HepG2 (cell line): ENCODE results near the gene GADD45A. TPM values are rescaled to one million over a fixed set of nuclear protein-coding genes. Genes with fewer than 3 reads are reported as not detected.

Experiments
- BCL6 ChIP-seq: IDR thresholded peaks from 2 replicates; pipeline ENCODE4 v1.6.1; 2016; ENCODE audit warnings: missing genetic modification reagents, missing compliant biosample characterization
- ELF1 ChIP-seq: sonication (generic); formaldehyde crosslinking; IDR thresholded peaks from 2 replicates; pipeline ENCODE4 v1.4.0; 2020; ENCODE audit warnings: missing genetic modification reagents
- FOXK2 ChIP-seq: fragments of 450-650 bp; IDR thresholded peaks from 2 replicates; pipeline ENCODE4 v1.6.1; 2016
- GATAD1 ChIP-seq: IDR thresholded peaks from 2 replicates; pipeline ENCODE4 v1.6.1; 2016; ENCODE audit warnings: missing genetic modification reagents, missing compliant biosample characterization
- GPN1 ChIP-seq: sonication (generic); formaldehyde crosslinking; IDR thresholded peaks from 2 replicates; pipeline ENCODE4 v1.5.1; 2020; ENCODE audit warnings: missing genetic modification reagents, borderline replicate concordance
- IKZF4 ChIP-seq: sonication (generic); formaldehyde crosslinking; IDR thresholded peaks from 2 replicates; pipeline ENCODE4 v1.5.1; 2020; ENCODE audit warnings: borderline replicate concordance, mild to moderate bottlenecking, low read depth, missing genetic modification reagents; ENCODE audit errors: not compliant biosample characterization
- IKZF5 ChIP-seq: IDR thresholded peaks from 2 replicates; pipeline ENCODE4 v1.6.1; 2018; ENCODE audit warnings: missing genetic modification reagents, mild to moderate bottlenecking, missing compliant biosample characterization
- KAT8 ChIP-seq: IDR thresholded peaks from 2 replicates; pipeline ENCODE4 v1.6.1; 2016; ENCODE audit warnings: missing genetic modification reagents, missing compliant biosample characterization
- KLF11 ChIP-seq: IDR thresholded peaks from 2 replicates; pipeline ENCODE4 v1.6.1; 2016; ENCODE audit warnings: missing compliant biosample characterization
- MED13 ChIP-seq: sonication (generic); formaldehyde crosslinking; IDR thresholded peaks from 2 replicates; pipeline ENCODE4 v1.5.0; 2020; ENCODE audit warnings: missing genetic modification reagents
- MEIS2 ChIP-seq: sonication (generic); formaldehyde crosslinking; IDR thresholded peaks from 2 replicates; pipeline ENCODE4 v1.9.0; 2021; ENCODE audit warnings: mild to moderate bottlenecking, missing genetic modification reagents
- MIXL1 ChIP-seq: IDR thresholded peaks from 2 replicates; pipeline ENCODE4 v1.6.1; 2016
- PREB ChIP-seq: sonication (generic); formaldehyde crosslinking; IDR thresholded peaks from 2 replicates; pipeline ENCODE4 v1.4.0; 2020; ENCODE audit warnings: missing genetic modification reagents
- THAP8 ChIP-seq: sonication (generic); formaldehyde crosslinking; IDR thresholded peaks from 2 replicates; pipeline ENCODE4 v1.5.1; 2020; ENCODE audit warnings: missing genetic modification reagents, mild to moderate bottlenecking, borderline replicate concordance
- USF2 ChIP-seq, 2 experiments: sonication (generic) in 1 of 2; formaldehyde crosslinking in 1 of 2; IDR thresholded peaks; 2 replicates each; pipeline versions ENCODE4 v1.5.1 to v1.6.1; 2011 to 2020; ENCODE audit warnings: borderline replicate concordance in 1 of 2, low read depth in 1 of 2, low read length in 1 of 2, mild to moderate bottlenecking in 1 of 2, missing genetic modification reagents in 1 of 2, moderate library complexity in 1 of 2
- ZBTB38 ChIP-seq: sonication (generic); formaldehyde crosslinking; IDR thresholded peaks from 2 replicates; pipeline ENCODE4 v1.5.1; 2020; ENCODE audit warnings: mild to moderate bottlenecking, missing genetic modification reagents
- ZNF460 ChIP-seq: sonication (generic); formaldehyde crosslinking; IDR thresholded peaks from 2 replicates; pipeline ENCODE4 v1.5.1; 2020; ENCODE audit warnings: missing genetic modification reagents, mild to moderate bottlenecking, borderline replicate concordance
- ZNF660 ChIP-seq: sonication (generic); formaldehyde crosslinking; IDR thresholded peaks from 2 replicates; pipeline ENCODE4 v1.5.1; 2020; ENCODE audit warnings: mild to moderate bottlenecking, low read depth, missing genetic modification reagents, borderline replicate concordance
- ZNF788 ChIP-seq: sonication (generic); formaldehyde crosslinking; IDR thresholded peaks from 2 replicates; pipeline ENCODE4 v1.5.0; 2020; ENCODE audit warnings: mild to moderate bottlenecking, missing genetic modification reagents, borderline replicate concordance
- polyA plus RNA-seq, 8 experiments: library from polyadenylated mRNA; depleted of rRNA in 3 of 8; stranded (reverse) in 7 of 8; unstranded in 1 of 8; fragments of >200 nt; fragmentation: Illumina TruSeq in 4 of 8; extraction: Trizol in 4 of 8; gene quantifications; 2 replicates each; pipeline versions ENCODE4 v1.2.1 to v1.2.3, GENCODE V29; 2011 to 2016; ENCODE audit warnings: low read depth in 4 of 8, missing spikeins in 1 of 8, mixed read lengths in 1 of 8; ENCODE audit not compliant: insufficient read depth in 1 of 8
- total RNA-seq, 5 experiments: library from RNA; depleted of rRNA; stranded (reverse); fragments of >200 nt; fragmentation: Illumina TruSeq; extraction: Trizol; gene quantifications; 2 replicates each; pipeline ENCODE4 v1.2.3, GENCODE V29; 2016; ENCODE audit warnings: low read depth in 1 of 5
- TF ChIP-seq, protein P1 (sequence below): sonication (generic); formaldehyde crosslinking; IDR thresholded peaks from 2 replicates; pipeline ENCODE4 v1.5.0; 2020; ENCODE audit warnings: mild to moderate bottlenecking, missing genetic modification reagents, borderline replicate concordance
- TF ChIP-seq, protein P2 (sequence below): sonication (generic); formaldehyde crosslinking; IDR thresholded peaks from 2 replicates; pipeline ENCODE4 v1.4.0; 2020; ENCODE audit warnings: missing genetic modification reagents, borderline replicate concordance

Gene GADD45A
- total and polyA plus RNA-seq, 2 of the 13 experiments (the other 11 are each of a cell fraction or from before 2014, with no cell fraction given), result 33.2 to 46.2 TPM

- TF ChIP-seq, protein P1, sequence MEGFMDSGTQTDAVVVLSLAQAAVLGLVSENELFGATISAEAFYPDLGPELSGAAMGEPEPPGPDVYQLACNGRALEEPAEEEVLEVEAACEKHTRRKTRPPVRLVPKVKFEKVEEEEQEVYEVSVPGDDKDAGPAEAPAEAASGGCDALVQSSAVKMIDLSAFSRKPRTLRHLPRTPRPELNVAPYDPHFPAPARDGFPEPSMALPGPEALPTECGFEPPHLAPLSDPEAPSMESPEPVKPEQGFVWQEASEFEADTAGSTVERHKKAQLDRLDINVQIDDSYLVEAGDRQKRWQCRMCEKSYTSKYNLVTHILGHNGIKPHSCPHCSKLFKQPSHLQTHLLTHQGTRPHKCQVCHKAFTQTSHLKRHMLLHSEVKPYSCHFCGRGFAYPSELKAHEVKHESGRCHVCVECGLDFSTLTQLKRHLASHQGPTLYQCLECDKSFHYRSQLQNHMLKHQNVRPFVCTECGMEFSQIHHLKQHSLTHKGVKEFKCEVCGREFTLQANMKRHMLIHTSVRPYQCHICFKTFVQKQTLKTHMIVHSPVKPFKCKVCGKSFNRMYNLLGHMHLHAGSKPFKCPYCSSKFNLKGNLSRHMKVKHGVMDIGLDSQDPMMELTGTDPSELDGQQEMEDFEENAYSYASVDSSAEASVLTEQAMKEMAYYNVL, result peak; percentile 61; the same call in 1 of the 2 replicates
- TF ChIP-seq, protein P2, sequence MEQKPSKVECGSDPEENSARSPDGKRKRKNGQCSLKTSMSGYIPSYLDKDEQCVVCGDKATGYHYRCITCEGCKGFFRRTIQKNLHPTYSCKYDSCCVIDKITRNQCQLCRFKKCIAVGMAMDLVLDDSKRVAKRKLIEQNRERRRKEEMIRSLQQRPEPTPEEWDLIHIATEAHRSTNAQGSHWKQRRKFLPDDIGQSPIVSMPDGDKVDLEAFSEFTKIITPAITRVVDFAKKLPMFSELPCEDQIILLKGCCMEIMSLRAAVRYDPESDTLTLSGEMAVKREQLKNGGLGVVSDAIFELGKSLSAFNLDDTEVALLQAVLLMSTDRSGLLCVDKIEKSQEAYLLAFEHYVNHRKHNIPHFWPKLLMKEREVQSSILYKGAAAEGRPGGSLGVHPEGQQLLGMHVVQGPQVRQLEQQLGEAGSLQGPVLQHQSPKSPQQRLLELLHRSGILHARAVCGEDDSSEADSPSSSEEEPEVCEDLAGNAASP (CRISPR knock-in tag), result peak; percentile 87
- TF ChIP-seq GPN1 (CRISPR knock-in tag), result no peak
- peak; percentile 72 for TF ChIP-seq GATAD1 (CRISPR knock-in tag)
- TF ChIP-seq PREB (CRISPR knock-in tag), result no peak
- TF ChIP-seq MIXL1 (CRISPR knock-in tag), result peak; percentile 91
- peak; percentile 81; the same call in 1 of the 2 replicates for TF ChIP-seq ZNF788 (CRISPR knock-in tag)
- peak; percentile 67; the same call in 1 of the 2 replicates for TF ChIP-seq KLF11 (CRISPR knock-in tag)
- 0 out of 2 replicates have a peak, but pooled peaks have one; percentile 77 for TF ChIP-seq MED13 (CRISPR knock-in tag)
- peak; percentile 84 for TF ChIP-seq IKZF5 (CRISPR knock-in tag)
- no peak for TF ChIP-seq ZNF460
- TF ChIP-seq ZNF660, result no peak
- TF ChIP-seq ELF1 (CRISPR knock-in tag), result 0 out of 2 replicates have a peak, but pooled peaks have one; percentile 19
- TF ChIP-seq BCL6 (CRISPR knock-in tag), result peak; percentile 53
- no peak; the same call in 1 of the 2 replicates for TF ChIP-seq THAP8 (CRISPR knock-in tag)
- peak; percentile 23; the same call in 1 of the 2 replicates for TF ChIP-seq MEIS2 (CRISPR knock-in tag)
- TF ChIP-seq KAT8, result peak; percentile 46; the same call in 1 of the 2 replicates
- peak; percentile 47; the same call in 1 of the 2 replicates for TF ChIP-seq ZBTB38 (CRISPR knock-in tag)
- TF ChIP-seq FOXK2, result no peak
- peak; percentile 91 for TF ChIP-seq IKZF4
- no peak for TF ChIP-seq USF2 (IDR thresholded peaks at IDR 0.05; ENCODE audit: low read depth, low read length)
- TF ChIP-seq USF2 (CRISPR knock-in tag; IDR thresholded peaks at IDR 0.05; ENCODE audit: borderline replicate concordance), result no peak; the same call in 1 of the 2 replicates
Measured at GRCh38 chr1:67685067-67685557, at the start of gene GADD45A (continued).
